ENCODE measurements around the gene GPR152. TPM values are rescaled to one million over a fixed set of nuclear protein-coding genes. Genes with fewer than 3 reads are reported as not detected.
A peak's percentile ranks its signal among the peaks of the same experiment; 100 is the strongest.

Gene GPR152
- polyA plus RNA-seq, 3 donors: not detected

DNA sequence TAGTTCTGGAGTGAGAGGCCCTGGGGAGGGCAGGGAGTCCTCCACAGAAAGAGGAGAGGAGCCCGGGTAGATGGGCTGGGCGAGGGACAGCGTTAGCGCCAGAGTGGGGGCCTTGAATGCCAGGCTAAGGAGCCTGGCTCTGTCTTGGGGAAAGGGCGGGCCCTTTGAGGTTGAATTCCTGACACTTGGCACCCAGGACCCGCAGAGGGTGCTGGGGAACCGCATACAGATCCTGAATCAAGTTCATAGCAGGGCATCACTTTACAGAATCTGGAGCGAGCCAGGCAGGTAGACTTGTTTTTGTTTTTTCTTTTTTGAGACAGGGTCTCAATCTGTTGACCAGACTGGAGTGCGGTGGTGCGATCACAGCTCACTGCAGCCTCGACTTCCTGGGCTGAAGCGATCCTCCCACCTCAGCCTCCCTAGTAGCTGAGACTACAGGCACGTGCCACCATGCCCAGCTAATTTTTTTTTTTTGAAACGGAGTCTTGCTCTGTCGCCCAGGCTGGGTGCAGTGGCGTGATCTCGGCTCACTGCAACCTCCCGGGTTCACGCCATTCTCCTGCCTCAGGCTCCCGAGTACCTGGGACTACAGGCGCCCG lies 31.0 kb downstream of the GPR152 start:
- Histone ChIP-seq H3K9ac (ENCODE audit: insufficient read depth, low read length, poor library complexity, severe bottlenecking) (no peak overlapping the region), H3K36me3 (replicated peaks in 1 of 2; ENCODE audit: control insufficient read depth in 1 of 2, insufficient read depth in 2 of 2, low read length in 2 of 2) (no peaks in the 10 kb centered on the region), H3K27ac (ENCODE audit: low read depth in 1 of 2, low read length in 2 of 2) (no peak overlapping the region), H3K4me2 (replicated peaks; ENCODE audit: extremely low read depth, low read length, poor library complexity, severe bottlenecking) (peak overlapping the region; percentile 89), H3K27me3 (ENCODE audit: control insufficient read depth in 2 of 2, insufficient read depth in 2 of 2, low read length in 2 of 2) (peaks cover 0 to 37% of the 10 kb centered on the region in 2 donors), H3K79me2 (ENCODE audit: insufficient read depth, low read length) (no peaks in the 10 kb centered on the region), H2AFZ (ENCODE audit: insufficient read depth, low read depth, low read length, poor library complexity, severe bottlenecking) (peak overlapping the region; percentile 86), H3K9me3 (replicated peaks in 1 of 2; ENCODE audit: control insufficient read depth in 1 of 2, insufficient read depth in 1 of 2, low read length in 2 of 2) (no peaks in the 10 kb centered on the region), H3K4me1 (ENCODE audit: control insufficient read depth in 1 of 2, insufficient read depth in 2 of 2, low read length in 2 of 2) (peaks cover 27 to 42% of the 10 kb centered on the region in 2 donors), H4K20me1 (ENCODE audit: insufficient read depth, low read length) (no peaks in the 10 kb centered on the region), H3K4me3 (replicated peaks in 1 of 3; ENCODE audit: low read depth in 2 of 3, low read length in 3 of 3) (peak overlapping the region in 1 of 3 experiments; percentile 76)
- Mint-ChIP-seq H3K4me3 (peak overlapping the region; percentile 57 to 67), H3K9me3 (peaks cover 0 to 5% (median 0%) of the 10 kb centered on the region in 7 donors), H3K27me3 (ENCODE audit: low read depth in 3 of 3) (peaks cover 22 to 39% (median 32%) of the 10 kb centered on the region in 3 donors), H3K36me3 (peaks cover 0 to 3% of the 10 kb centered on the region in 2 donors), H3K4me1 (peaks cover 25% of the 10 kb centered on the region), H3K27ac (peak overlapping the region in 1 of 7 donors; percentile 35)
- intact Hi-C loops (cut with micrococcal nuclease): loop anchor here in 1 of 2 donors (1.0 kb wide), 1 partner anchor 19 kb away; no protein-coding TSS in a partner anchor
- 77% methylated on average over 16 of the region's 22 CpGs for WGBS (ENCODE audit: insufficient coverage)
- no peak for DNase-seq
- TF ChIP-seq, protein P1, sequence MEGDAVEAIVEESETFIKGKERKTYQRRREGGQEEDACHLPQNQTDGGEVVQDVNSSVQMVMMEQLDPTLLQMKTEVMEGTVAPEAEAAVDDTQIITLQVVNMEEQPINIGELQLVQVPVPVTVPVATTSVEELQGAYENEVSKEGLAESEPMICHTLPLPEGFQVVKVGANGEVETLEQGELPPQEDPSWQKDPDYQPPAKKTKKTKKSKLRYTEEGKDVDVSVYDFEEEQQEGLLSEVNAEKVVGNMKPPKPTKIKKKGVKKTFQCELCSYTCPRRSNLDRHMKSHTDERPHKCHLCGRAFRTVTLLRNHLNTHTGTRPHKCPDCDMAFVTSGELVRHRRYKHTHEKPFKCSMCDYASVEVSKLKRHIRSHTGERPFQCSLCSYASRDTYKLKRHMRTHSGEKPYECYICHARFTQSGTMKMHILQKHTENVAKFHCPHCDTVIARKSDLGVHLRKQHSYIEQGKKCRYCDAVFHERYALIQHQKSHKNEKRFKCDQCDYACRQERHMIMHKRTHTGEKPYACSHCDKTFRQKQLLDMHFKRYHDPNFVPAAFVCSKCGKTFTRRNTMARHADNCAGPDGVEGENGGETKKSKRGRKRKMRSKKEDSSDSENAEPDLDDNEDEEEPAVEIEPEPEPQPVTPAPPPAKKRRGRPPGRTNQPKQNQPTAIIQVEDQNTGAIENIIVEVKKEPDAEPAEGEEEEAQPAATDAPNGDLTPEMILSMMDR (IDR thresholded peaks at IDR 0.05): no peak

DNA sequence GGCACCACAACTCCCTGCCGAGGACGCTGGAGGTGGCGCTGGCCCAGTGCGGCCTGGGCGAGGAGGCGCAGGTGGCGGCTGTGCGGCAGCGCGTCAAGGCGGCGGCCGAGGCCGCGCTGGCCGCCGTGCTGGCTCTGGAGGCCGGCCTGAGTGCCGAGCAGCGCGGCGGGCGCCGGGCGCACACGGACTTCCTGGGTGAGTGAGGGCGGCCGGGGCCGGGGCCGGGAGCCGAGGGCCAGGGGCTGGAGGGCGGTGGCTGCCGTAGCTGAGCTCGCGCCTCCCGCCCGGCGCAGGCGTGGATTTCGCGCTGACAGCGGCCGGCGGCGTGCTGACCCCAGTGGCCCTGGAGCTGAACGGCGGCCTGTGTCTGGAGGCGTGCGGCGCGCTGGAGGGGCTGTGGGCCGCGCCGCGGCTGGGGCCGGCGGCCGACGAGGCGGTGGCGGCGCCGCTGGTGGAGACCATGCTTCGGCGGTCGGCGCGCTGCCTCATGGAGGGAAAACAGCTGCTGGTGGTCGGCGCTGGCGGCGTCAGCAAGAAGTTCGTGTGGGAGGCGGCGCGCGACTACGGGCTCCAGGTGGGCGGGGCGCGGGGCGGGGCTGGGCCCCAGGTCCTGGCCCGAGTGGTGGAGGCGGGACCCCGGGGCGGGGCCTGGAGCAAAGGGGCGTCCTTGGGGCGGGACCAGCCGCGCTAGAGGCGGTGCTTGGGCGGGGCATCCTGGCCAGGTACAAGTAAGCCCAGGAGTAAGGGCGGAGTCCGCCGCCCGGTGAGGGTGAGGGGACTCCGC lies 31.7 kb downstream of the GPR152 start:
- peak overlapping the region; percentile 86 for H2AFZ ChIP-seq (ENCODE audit: insufficient read depth, low read depth, low read length, poor library complexity, severe bottlenecking)
- no peaks in the 10 kb centered on the region for H3K9me3 ChIP-seq (replicated peaks in 1 of 2; ENCODE audit: control insufficient read depth in 1 of 2, insufficient read depth in 1 of 2, low read length in 2 of 2)
- H3K27ac Mint-ChIP-seq: peak overlapping the region in 1 of 7 donors; percentile 35
- TF ChIP-seq, protein P1 (IDR thresholded peaks at IDR 0.05): no peak
- H3K36me3 Mint-ChIP-seq: peaks cover 4 to 8% of the 10 kb centered on the region in 2 donors
- peaks cover 32% of the 10 kb centered on the region for H3K4me1 Mint-ChIP-seq
- H3K27me3 Mint-ChIP-seq (ENCODE audit: low read depth in 3 of 3): peaks cover 28 to 46% (median 39%) of the 10 kb centered on the region in 3 donors
- H3K27me3 ChIP-seq (ENCODE audit: control insufficient read depth in 2 of 2, insufficient read depth in 2 of 2, low read length in 2 of 2): peaks cover 0 to 44% of the 10 kb centered on the region in 2 donors
- H3K4me3 Mint-ChIP-seq: peak overlapping the region; percentile 72 to 82
- no peaks in the 10 kb centered on the region for H3K79me2 ChIP-seq (ENCODE audit: insufficient read depth, low read length)
- H3K9me3 Mint-ChIP-seq: peaks cover 0 to 9% (median 2%) of the 10 kb centered on the region in 7 donors
- peak overlapping the region; percentile 89 for H3K4me2 ChIP-seq (replicated peaks; ENCODE audit: extremely low read depth, low read length, poor library complexity, severe bottlenecking)
- DNase-seq: peak; percentile 82 to 85 (median 84)
- H3K9ac ChIP-seq (ENCODE audit: insufficient read depth, low read length, poor library complexity, severe bottlenecking): peak overlapping the region; percentile 64
- under 1% methylated on average over 89 of the region's 97 CpGs for WGBS (ENCODE audit: insufficient coverage)
- no peaks in the 10 kb centered on the region for H3K36me3 ChIP-seq (replicated peaks in 1 of 2; ENCODE audit: control insufficient read depth in 1 of 2, insufficient read depth in 2 of 2, low read length in 2 of 2)
- H3K27ac ChIP-seq (ENCODE audit: low read depth in 1 of 2, low read length in 2 of 2): peak overlapping the region in 1 of 2 donors; percentile 41
- H4K20me1 ChIP-seq (ENCODE audit: insufficient read depth, low read length): no peaks in the 10 kb centered on the region
- peaks cover 29 to 47% of the 10 kb centered on the region in 2 donors for H3K4me1 ChIP-seq (ENCODE audit: control insufficient read depth in 1 of 2, insufficient read depth in 2 of 2, low read length in 2 of 2)
- intact Hi-C loops (cut with micrococcal nuclease): loop anchor here in 1 of 2 donors (1.0 kb wide), 1 partner anchor 19 kb away; no protein-coding TSS in a partner anchor
- H3K4me3 ChIP-seq (replicated peaks in 1 of 3; ENCODE audit: low read depth in 2 of 3, low read length in 3 of 3): peak overlapping the region; percentile 7 to 76 (median 24)

All from CD14-positive monocyte (primary cell).